ENCODE measurements around the gene PSEN1. TPM values are rescaled to one million over a fixed set of nuclear protein-coding genes. Genes with fewer than 3 reads are reported as not detected.

PSEN1 gene
- total and polyA plus RNA-seq, 2 experiments from 2014 or later = 14.6 to 35.7 TPM

DNA sequence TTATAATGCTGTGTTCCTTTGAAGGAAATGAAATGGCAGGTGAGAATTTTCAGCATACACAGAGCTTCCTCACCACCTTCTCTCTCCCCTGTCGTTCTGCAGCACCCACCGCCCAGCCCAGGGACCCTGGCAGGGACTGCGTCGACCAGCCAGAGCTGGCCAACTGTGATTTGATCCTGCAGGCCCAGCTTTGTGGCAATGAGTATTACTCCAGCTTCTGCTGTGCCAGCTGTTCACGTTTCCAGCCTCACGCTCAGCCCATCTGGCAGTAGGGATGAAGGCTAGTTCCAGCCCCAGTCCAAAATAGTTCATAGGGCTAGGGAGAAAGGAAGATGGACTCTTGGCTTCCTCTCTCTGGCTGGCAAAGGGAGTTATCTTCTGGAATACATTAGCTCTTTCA, 136.1 kb downstream of the PSEN1 start:
- H3K27ac Mint-ChIP-seq = no peak overlapping the region
- peaks cover 2% of the 10 kb centered on the region for H3K27me3 Mint-ChIP-seq (ENCODE audit: insufficient read depth, low read depth, poor library complexity)
- H3K27me3 ChIP-seq (ENCODE audit: insufficient read depth) = no peaks in the 10 kb centered on the region
- peaks cover 10% of the 10 kb centered on the region for H3K4me1 ChIP-seq (ENCODE audit: insufficient read depth)
- H3K27ac ChIP-seq (ENCODE audit: low read depth) = no peak overlapping the region
- H4K20me1 ChIP-seq (replicated peaks; ENCODE audit: insufficient read depth) = peaks cover 8% of the 10 kb centered on the region; the same call in 1 of the 2 replicates
- H3K9me2 ChIP-seq (ENCODE audit: insufficient read depth) = no peaks in the 10 kb centered on the region
- peaks cover 29% of the 10 kb centered on the region for H3K36me3 Mint-ChIP-seq (ENCODE audit: low read depth)
- H3K4me3 Mint-ChIP-seq = no peak overlapping the region
- peaks cover 15% of the 10 kb centered on the region; the same call in 1 of the 2 replicates for H3F3A ChIP-seq (replicated peaks; ENCODE audit: low read depth)
- no peaks in the 10 kb centered on the region for H3K9me3 Mint-ChIP-seq
- TF ChIP-seq JUNB (IDR thresholded peaks at IDR 0.05; ENCODE audit: unreplicated experiment) (no peak), CREB1 (CRISPR knock-in tag; IDR thresholded peaks at IDR 0.05; ENCODE audit: low read depth) (no peak), EZH2phosphoT487 (IDR thresholded peaks at IDR 0.05; ENCODE audit: unreplicated experiment) (no peak), EZH2 (IDR thresholded peaks at IDR 0.05; ENCODE audit: low read depth, unreplicated experiment) (no peak), ZNF114 (CRISPR knock-in tag; IDR thresholded peaks at IDR 0.05) (no peak)
- TF ChIP-seq, protein P1, sequence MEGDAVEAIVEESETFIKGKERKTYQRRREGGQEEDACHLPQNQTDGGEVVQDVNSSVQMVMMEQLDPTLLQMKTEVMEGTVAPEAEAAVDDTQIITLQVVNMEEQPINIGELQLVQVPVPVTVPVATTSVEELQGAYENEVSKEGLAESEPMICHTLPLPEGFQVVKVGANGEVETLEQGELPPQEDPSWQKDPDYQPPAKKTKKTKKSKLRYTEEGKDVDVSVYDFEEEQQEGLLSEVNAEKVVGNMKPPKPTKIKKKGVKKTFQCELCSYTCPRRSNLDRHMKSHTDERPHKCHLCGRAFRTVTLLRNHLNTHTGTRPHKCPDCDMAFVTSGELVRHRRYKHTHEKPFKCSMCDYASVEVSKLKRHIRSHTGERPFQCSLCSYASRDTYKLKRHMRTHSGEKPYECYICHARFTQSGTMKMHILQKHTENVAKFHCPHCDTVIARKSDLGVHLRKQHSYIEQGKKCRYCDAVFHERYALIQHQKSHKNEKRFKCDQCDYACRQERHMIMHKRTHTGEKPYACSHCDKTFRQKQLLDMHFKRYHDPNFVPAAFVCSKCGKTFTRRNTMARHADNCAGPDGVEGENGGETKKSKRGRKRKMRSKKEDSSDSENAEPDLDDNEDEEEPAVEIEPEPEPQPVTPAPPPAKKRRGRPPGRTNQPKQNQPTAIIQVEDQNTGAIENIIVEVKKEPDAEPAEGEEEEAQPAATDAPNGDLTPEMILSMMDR (conservative IDR thresholded peaks at IDR 0.05; ENCODE audit: low read depth in 2 of 2) = no peak
- no peak overlapping the region for H2AFZ ChIP-seq
- peaks cover 5% of the 10 kb centered on the region; the same call in 1 of the 2 replicates for H3K36me3 ChIP-seq (ENCODE audit: insufficient read depth)
- peaks cover 14% of the 10 kb centered on the region for H3K4me1 Mint-ChIP-seq
- H3K4me3 ChIP-seq = no peak overlapping the region
- ATAC-seq (no peak), DNase-seq (ENCODE audit: low spot score) (no peak)
- no peak overlapping the region for H3K4me2 ChIP-seq
- H3K79me2 ChIP-seq (replicated peaks; ENCODE audit: insufficient read depth) = no peaks in the 10 kb centered on the region

Small RNA genes within 50 kb of the gene (small RNA-seq; reads per million reads assigned to genes)
- not detected for gene AC004858.1 (ENCODE audit: low replicate concordance)
- gene RNU6-419P (ENCODE audit: low replicate concordance) = not detected

Other genes starting within 250 kb of the PSEN1 start
- gene DPF3, start 242.4 kb upstream of the PSEN1 start, total RNA-seq (2014; rRNA removed; shearing (Covaris generic)) = 1.0 TPM in 1 of 2 replicates, not detected in the other
- 0.18 and 0.37 TPM in 2 replicates for gene DPF3, start 242.4 kb upstream of the PSEN1 start, polyA plus RNA-seq (2016; fragmentation: Nextera tagmentation; extraction: Ambion mirVana)
- 30.3 and 39.3 TPM in 2 replicates for gene DCAF4, start 210.0 kb upstream of the PSEN1 start, total RNA-seq (2014; rRNA removed; shearing (Covaris generic))
- gene DCAF4, start 210.0 kb upstream of the PSEN1 start, polyA plus RNA-seq (2016; fragmentation: Nextera tagmentation; extraction: Ambion mirVana) = 17.5 and 18.4 TPM in 2 replicates
- gene ZFYVE1, start 109.4 kb upstream of the PSEN1 start, total RNA-seq (2014; rRNA removed; shearing (Covaris generic)) = 10.2 and 12.5 TPM in 2 replicates
- 3.2 and 3.7 TPM in 2 replicates for gene ZFYVE1, start 109.4 kb upstream of the PSEN1 start, polyA plus RNA-seq (2016; fragmentation: Nextera tagmentation; extraction: Ambion mirVana)
- 107 and 120 TPM in 2 replicates for gene RBM25, start 78.0 kb upstream of the PSEN1 start, total RNA-seq (2014; rRNA removed; shearing (Covaris generic))
- gene RBM25, start 78.0 kb upstream of the PSEN1 start, polyA plus RNA-seq (2016; fragmentation: Nextera tagmentation; extraction: Ambion mirVana) = 180 and 204 TPM in 2 replicates
- gene PAPLN, start 101.0 kb downstream of the PSEN1 start, total RNA-seq (2014; rRNA removed; shearing (Covaris generic)) = 11.3 and 13.2 TPM in 2 replicates
- 2.4 and 2.8 TPM in 2 replicates for gene PAPLN, start 101.0 kb downstream of the PSEN1 start, polyA plus RNA-seq (2016; fragmentation: Nextera tagmentation; extraction: Ambion mirVana)